Lower lobe of right lung (tissue), 2 donors: ENCODE measurements around the gene NIN. TPM values are rescaled to one million over a fixed set of nuclear protein-coding genes. Genes with fewer than 3 reads are reported as not detected.

Experiments
- ATAC-seq, 2 donors: fragments of 200-7000 bp; cut with Tn5 transposase; one replicate each; pipeline ENCODE4 v1.9.1; 2020 to 2022; ENCODE audit warnings: mild to moderate bottlenecking in 2 of 2, moderate library complexity in 2 of 2
- DNase-seq: peaks from one replicate; pipeline ENCODE4 v3.0.0-alpha.2; 2020
- H3K27ac ChIP-seq: fragments of 200-600 bp; one replicate; pipeline ENCODE4 v1.8.0; 2022
- H3K27me3 ChIP-seq: fragments of 200-600 bp; one replicate; pipeline ENCODE4 v1.8.0; 2022; ENCODE audit warnings: low read depth
- H3K36me3 ChIP-seq: fragments of 200-600 bp; one replicate; pipeline ENCODE4 v1.8.0; 2022; ENCODE audit warnings: mild to moderate bottlenecking
- H3K4me1 ChIP-seq: fragments of 200-600 bp; one replicate; pipeline ENCODE4 v1.8.0; 2022
- H3K4me3 ChIP-seq: fragments of 200-600 bp; one replicate; pipeline ENCODE4 v1.8.0; 2022; ENCODE audit warnings: mild to moderate bottlenecking
- H3K9me3 ChIP-seq: fragments of 200-600 bp; one replicate; pipeline ENCODE4 v1.8.0; 2022
- intact Hi-C: fragments of 100-400 bp; cut with DNase I; formaldehyde crosslinking; loops from one replicate; pipeline ENCODE4 v1.11.0; 2022
- total RNA-seq: library from RNA; stranded (reverse); fragmentation: NEBNext Ultra II Directional; extraction: Animal tissue kit (Norgen Biotek cat#: 25700); gene quantifications from one replicate; pipeline ENCODE4 v1.2.1, GENCODE V29; 2021
- TF ChIP-seq, protein P1 (sequence below): fragments of 200-600 bp; IDR thresholded peaks from one replicate; pipeline ENCODE4 v1.8.0; 2022; ENCODE audit warnings: antibody characterized with exemption, mild to moderate bottlenecking
- donor health status: DM: no; HTN: yes; CAD: no; lungs with severe emphysema.

Gene NIN
- total RNA-seq, 1 donor from 2014 or later, result 45.9 TPM

DNA sequence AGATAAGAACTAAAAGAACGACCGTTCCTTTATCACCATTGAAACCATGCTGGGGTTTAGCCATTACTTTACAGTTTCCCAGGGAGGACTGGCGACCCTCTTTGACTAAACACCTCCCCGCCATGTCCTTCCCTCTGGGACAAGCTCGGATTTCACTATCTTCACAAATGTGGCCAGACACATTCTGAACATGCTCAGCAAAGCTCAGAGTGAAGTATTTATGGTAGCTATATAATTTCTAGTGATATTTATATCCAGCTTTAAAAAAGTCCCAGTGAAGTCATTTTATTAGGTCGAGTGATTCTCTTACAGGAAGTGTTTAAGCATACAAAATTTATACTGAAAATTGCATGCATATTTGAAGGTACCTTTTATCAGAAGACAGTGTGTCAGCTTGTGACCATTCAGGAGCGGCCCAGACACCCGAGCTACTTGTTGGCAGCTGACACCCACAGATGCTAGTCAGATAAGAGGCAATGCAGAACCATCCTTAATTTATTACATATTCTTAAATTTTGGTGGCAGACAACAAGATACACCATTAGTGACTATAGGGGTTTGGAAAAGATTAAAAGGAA lies 36.8 kb downstream of the NIN start:
- H3K27me3 ChIP-seq, result no peaks in the 10 kb centered on the region
- TF ChIP-seq, protein P1, sequence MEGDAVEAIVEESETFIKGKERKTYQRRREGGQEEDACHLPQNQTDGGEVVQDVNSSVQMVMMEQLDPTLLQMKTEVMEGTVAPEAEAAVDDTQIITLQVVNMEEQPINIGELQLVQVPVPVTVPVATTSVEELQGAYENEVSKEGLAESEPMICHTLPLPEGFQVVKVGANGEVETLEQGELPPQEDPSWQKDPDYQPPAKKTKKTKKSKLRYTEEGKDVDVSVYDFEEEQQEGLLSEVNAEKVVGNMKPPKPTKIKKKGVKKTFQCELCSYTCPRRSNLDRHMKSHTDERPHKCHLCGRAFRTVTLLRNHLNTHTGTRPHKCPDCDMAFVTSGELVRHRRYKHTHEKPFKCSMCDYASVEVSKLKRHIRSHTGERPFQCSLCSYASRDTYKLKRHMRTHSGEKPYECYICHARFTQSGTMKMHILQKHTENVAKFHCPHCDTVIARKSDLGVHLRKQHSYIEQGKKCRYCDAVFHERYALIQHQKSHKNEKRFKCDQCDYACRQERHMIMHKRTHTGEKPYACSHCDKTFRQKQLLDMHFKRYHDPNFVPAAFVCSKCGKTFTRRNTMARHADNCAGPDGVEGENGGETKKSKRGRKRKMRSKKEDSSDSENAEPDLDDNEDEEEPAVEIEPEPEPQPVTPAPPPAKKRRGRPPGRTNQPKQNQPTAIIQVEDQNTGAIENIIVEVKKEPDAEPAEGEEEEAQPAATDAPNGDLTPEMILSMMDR, result no peak
- H3K27ac ChIP-seq, result no peak overlapping the region
- no peak for DNase-seq
- intact Hi-C loops, result no loop called here
- no peaks in the 10 kb centered on the region for H3K4me1 ChIP-seq
- no peak for ATAC-seq
- peaks cover 35% of the 10 kb centered on the region for H3K36me3 ChIP-seq
- no peaks in the 10 kb centered on the region for H3K9me3 ChIP-seq
- H3K4me3 ChIP-seq, result no peak overlapping the region

DNA sequence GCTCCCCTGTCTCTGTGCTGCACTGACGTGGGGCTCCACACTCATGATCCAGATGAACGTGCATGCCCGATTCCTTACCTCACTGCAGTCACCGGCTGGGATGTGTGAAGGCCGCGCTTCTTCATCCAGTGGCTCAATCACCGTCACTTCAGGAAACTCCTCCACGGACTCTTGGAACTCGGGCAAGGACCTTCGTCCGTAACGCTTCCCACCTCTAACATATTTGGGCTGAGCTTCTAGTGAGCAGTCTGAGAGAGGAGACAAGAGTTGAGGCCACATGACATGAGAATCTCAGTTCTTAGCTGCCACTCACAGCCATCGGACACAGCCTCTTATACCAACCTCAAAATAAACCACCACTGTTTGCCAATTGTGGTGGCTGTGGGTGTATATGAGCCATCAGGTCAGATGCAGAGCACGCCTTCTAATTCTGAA lies 38.3 kb downstream of the NIN start:
- intact Hi-C loops, result no loop called here
- TF ChIP-seq, protein P1, result no peak
- no peaks in the 10 kb centered on the region for H3K9me3 ChIP-seq
- no peak for ATAC-seq
- H3K4me3 ChIP-seq, result no peak overlapping the region
- H3K27me3 ChIP-seq, result no peaks in the 10 kb centered on the region
- no peak for DNase-seq
- no peaks in the 10 kb centered on the region for H3K4me1 ChIP-seq
- peaks cover 37% of the 10 kb centered on the region for H3K36me3 ChIP-seq
- no peak overlapping the region for H3K27ac ChIP-seq

DNA sequence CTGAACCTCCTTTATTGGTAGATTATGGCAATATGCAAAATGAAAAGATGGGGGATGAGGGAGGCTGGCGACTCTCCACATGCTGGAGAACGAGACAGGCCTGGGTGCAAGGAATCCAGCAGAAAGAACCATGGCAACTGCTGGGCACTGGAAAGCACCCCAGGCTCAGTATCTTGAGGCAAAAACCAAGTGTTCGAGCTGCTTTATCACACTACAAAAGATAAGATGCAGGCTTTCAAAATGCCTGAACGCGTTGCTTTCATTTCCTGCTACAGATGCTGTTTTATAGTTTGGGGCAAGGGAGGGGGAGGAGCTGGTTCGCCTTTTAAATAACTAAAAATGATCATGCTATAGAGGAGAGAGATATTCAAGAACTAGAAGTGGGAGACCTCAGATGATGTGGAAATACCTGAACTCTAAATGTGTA lies 38.9 kb downstream of the NIN start:
- Histone ChIP-seq H3K36me3 (peaks cover 37% of the 10 kb centered on the region), H3K9me3 (no peaks in the 10 kb centered on the region), H3K27ac (no peak overlapping the region), H3K4me1 (no peaks in the 10 kb centered on the region), H3K4me3 (no peak overlapping the region), H3K27me3 (no peaks in the 10 kb centered on the region)
- intact Hi-C loops, result no loop called here
- DNase-seq (no peak), ATAC-seq (no peak)
- TF ChIP-seq, protein P1, result no peak

DNA sequence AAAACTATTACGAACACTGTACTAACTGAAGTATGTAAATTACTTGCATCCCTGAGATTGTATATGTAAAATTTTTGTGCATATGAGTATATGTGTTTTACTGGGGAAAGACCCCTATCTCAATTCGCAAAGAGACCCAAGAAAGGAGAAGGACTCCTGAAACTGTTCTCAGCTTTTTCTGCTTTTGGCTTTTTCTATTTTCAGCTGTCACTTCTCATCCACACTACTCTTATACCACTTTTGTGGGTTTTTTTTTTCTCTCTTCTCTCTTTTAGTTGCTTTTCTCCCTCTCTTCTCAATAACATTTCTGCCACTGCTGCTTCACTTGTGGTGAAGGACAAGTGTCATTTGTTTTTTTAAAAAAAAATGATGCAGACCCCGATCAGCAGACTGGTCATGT lies 39.8 kb downstream of the NIN start:
- no peak overlapping the region for H3K27ac ChIP-seq
- no peak for ATAC-seq
- intact Hi-C loops, result no loop called here

DNA sequence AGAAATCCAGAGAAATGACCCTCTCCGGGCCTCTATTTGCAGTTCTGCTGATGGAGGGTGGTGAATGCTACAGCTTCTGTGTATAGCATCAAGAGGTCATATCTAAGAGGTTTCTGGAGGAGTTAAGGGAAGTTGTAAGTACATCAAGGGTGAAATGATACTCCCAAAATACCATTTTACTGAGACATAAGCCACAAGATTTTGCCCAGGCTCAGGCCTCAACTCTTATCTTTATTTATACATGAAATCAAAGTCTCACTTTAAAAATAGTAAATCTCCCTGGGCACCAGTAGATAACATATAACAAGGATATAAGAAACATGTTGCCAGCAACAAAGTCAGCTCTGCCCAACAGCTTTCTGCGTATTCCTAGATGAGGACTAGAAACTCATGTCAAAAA lies 40.4 kb downstream of the NIN start:
- ATAC-seq (no peak), DNase-seq (no peak)
- H3K4me1 ChIP-seq, result peaks cover 8% of the 10 kb centered on the region
- TF ChIP-seq, protein P1, result no peak
- H3K4me3 ChIP-seq, result no peak overlapping the region
- H3K27ac ChIP-seq, result no peak overlapping the region
- no peaks in the 10 kb centered on the region for H3K27me3 ChIP-seq
- H3K36me3 ChIP-seq, result peaks cover 37% of the 10 kb centered on the region
- intact Hi-C loops, result no loop called here
- no peaks in the 10 kb centered on the region for H3K9me3 ChIP-seq

More for the DNA sequence above, 39.8 kb downstream of the NIN start:
- Histone ChIP-seq H3K36me3 (peaks cover 37% of the 10 kb centered on the region), H3K9me3 (no peaks in the 10 kb centered on the region), H3K27me3 (no peaks in the 10 kb centered on the region), H3K4me1 (peaks cover 4% of the 10 kb centered on the region), H3K4me3 (no peak overlapping the region)
- no peak for DNase-seq
- TF ChIP-seq, protein P1, result no peak
